Inferior parietal cortex (tissue), 1 donor: ENCODE data around the gene SDHAF2.
A peak's percentile ranks its signal among the peaks of the same experiment; 100 is the strongest.
"Not testable (repeated sequence)": the region's sequence is repeated elsewhere in the genome, so short reads cannot be mapped to it uniquely, and the experiment has no call there.

Source experiments
- DNase-seq: peaks from one replicate; pipeline ENCODE4 v3.0.0-alpha.2; 2016; ENCODE audit errors: extremely low spot score

SDHAF2 gene

DNA sequence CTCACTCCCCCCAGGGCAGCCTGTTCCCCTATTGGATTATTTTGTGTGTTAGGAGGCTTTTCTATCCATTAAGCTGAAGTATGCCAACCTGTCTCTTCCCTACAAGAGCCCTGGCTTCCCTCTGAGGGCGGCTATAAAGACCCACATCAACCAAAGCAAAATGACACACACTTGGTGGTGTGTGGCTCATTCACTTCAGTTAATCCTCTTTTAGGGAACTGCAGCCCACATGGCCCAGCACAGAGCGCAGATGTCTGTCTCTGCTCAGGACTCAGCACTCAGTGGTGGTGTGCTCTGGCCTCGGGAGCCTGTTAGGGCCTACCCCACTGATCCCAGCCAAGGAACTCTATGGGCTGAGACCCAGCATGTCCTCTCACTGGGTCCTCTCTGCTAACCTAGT, 46.4 kb downstream of the SDHAF2 start:
- DNase-seq = no peak

DNA sequence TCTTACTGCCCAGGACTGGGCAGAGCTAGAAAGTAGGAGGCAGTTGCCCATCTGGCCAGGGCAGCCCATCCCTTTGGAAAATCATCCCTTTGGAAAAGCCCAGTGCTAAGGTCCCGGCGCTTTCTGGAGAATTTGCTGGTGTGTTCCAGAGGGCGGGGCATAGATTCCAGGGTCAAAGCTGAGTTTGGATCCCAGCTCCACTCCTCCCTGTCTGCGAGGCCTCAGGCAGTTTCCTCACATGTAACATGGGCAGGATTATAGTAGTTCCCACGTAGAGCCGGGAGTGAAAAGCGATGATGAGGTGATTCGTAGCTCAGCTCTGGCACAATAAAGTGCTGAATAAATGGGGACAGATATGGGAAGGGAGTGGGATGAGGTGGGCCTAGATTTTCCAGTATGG, 47.2 kb downstream of the SDHAF2 start:
- DNase-seq = no peak

DNA sequence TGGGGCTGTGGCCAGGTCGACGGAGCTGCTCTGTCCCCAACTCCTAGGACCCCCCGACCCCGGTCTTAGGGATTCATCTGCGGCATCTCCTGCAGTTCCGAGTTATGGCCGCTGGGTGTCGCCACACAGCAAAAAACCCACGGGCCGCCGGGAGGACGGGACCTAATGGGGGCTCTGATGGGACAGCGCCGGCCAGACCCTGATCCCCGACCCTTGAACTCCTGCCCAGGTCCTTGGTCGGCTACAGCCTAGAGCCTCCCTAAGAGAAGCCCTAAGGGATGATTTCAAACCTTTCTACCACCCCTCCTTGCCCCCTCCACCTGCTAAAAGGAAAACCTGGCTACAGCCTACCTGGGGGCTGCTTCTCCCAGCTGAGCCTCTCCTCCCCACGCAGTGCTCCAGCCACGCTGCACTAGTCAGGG, 47.8 kb downstream of the SDHAF2 start:
- no peak for DNase-seq

DNA sequence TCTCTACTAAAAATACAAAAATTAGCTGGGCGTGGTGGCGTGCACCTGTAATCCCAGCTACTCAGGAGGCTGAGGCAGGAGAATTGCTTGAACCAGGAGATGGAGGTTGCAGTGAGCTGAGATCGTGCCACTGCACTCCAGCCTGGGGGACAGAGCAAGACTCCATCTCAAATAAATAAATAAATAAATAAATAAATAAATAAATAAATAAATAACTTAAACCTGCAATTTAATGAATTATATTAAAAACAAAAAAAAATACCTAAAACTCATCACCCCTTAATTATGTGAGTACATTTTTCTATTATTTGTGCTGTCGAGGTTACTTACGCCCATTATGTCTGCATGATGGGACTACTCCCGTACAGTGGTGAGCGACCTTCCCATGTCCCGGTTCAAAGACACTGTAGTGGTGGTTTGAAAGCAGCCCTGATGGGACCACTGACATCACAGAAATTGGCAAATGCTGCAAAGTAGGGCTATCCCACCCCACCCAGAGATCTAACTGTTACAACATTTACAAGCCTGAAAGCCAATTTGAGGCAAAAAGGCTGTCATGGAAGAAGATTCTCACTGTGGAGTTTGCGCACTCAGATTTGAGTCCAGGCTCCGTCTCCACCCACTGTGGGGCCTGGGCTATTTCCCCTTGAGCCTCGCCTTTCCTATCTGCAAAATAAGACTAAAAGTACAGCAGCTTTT, 49.6 kb downstream of the SDHAF2 start:
- not testable (repeated sequence) for DNase-seq

DNA sequence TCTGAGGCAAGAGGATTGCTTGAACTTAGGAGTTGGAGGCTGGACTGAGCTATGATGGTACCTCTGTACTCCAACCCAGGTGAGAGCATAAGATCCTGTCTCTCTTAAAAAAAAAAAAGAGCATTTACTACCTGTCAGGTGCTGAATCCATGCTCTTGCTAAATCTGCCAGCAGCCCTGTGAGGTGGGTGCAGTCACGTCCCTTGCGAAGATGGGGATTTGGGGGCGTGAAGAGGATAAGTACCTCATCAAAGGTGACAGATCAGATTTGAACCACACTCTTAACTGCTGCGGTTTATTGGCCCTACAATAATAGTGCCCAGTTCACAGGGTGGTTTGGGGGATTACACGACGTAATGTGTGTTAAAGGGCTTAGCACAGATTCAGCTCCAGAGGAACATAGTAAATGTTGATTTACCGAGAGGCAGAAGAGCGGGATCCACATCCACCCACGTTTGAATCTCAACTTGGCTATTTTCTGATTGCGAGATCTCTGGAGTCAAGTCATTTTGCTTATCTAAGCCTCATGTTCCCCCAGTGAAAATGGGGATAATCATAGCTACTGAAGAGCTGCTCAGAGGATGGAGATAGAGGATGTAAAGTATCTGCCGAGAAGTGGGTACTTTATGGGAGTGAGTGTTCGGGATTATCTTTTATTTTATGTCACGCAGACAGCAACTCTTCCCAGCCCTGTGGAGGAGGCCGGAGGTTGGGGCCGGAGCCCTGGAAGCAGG, 50.5 kb downstream of the SDHAF2 start:
- peak; percentile 40 for DNase-seq

DNA sequence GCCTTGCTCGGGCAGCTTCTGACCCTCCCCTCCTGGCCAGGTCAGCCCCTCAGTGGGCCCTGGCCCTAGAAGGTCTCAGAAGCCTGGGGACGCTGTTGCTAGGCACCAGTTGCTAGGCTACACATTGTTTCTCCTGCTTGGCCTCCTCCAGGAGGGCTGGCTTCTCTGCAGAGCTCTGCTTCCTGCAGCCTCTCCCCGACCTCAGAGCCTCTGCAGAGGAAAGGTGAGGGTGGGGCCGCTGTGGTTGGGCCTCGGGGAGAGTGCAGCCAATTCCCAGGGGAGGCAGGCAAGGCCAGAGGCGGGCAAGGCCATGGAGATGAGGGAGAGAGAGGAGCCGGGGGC, 51.0 kb downstream of the SDHAF2 start:
- DNase-seq = no peak

DNA sequence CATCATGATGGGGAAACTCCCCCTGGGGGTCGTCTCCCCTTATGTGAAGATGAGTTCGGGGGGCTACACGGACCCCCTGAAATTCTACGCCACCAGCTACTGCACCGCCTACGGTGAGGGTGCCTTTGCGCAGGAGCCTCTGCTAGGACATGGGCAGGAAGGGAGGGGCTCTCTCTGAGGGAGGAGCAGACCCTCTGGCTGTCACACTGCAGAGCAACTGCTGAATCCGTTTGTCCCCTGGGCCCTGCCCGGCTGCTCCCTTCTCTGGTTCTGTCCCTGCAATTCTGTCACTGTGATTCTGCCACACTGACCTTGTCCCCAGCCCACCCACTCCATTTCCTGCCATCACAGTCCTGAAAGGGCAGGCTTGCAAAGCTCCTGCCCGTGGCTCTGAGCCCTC, 51.9 kb downstream of the SDHAF2 start:
- DNase-seq = no peak

DNA sequence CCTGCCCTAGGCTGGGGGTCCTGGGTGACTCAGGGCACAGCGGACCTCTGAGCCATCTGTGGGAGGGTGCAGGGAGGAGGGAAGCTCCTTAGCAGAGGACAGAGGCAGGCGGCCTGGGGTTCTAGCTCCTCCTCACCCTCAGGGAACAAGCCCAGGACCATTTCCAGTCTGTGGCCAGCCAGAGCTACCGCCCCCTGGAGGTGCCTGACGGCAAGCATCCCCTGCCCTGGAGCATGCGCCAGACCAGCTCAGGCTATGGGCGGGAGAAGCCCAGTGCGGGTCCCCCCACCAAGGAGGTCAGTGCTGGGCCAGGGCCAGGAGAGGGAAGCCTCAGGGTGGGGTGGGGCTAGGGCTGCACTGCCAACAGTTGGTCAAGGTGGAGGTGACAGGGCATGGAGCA, 52.6 kb downstream of the SDHAF2 start:
- DNase-seq = no peak

DNA sequence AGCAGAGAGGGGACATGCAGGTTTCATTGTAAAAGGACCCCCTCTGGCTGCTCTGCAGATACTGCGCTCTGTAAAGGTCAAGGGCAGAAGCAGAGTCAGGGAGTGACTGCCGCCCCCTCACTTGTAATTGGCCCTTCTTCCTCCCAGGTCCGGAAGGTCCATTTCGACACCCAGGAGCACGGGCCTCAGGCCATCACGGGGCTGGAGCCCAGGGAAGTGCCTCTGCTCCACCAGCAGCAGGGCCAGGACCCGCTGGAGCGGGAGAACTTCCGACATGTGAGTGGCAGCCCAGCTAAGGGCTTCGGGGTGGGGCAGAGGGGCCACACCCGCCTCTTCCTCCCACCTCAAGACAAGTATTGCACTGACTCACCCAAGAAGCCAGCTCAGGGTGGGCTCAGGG, 54.6 kb downstream of the SDHAF2 start:
- no peak for DNase-seq

DNA sequence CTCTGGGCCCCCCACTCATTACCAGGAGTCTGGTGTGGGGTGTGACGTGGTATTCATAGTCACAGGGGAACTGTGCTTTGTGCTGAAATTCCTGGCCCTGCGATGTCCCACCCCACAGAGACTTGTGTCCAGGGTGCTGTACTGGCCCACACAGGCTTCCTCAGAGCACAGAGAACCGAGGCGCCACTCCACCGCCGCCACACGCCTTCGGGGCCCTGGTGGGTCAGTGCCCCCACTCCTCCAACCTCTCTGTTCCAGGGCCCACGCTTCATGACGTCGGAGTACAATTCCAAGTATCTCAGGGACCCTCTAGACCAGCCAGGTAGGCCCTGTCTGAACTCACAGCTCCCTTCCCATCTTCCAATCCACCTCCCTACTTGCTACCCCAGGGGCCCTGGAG, 55.2 kb downstream of the SDHAF2 start:
- DNase-seq = no peak

DNA sequence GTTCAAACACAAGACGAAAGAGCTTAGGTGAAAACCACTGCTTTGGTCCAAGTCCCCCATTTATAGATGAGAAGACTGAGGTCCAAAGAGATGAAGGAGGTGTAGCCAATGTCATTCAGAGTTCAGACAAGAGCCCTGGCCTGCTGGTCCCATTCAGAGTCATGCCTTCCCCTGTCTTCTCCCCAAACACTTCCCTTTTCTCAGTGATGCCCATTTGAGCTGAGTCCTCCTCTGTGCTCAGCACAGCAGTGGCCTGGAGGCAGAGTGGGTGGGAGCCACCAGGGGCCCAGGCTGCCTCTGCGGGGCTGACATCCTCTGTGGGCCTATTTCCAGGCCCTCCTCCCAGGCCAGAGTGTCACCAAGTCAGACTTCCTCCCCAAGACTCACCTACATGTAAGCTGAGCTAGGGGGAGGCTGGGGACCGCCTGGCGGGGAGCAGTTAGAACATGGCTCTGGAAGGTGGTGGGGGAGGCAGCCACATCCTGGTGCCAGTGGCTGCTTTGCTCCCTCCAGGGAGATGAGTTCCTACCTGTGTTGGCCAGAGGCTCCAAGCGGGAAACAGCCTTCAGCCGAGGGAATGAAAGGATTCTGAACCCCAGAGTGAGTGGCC, 56.2 kb downstream of the SDHAF2 start:
- no peak for DNase-seq

DNA sequence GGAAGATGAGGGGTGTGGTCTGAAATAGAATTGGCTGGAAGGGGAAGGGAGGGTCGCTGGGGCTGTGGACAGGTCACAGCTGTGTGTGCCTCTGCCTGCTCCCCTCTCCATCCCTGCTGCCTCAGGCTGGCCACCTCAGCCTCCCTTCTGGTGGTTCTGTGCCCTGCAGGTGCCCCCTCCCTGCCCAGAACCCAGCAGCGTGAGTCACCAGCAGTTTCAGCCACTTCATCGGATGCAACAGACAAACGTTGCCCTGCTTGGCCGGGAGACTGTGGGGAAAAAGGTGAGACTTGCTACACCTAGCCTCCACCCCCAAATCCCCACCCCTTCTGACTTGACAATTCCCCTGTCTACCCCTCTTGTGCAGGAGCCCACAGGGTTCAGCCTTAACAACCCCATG, 56.9 kb downstream of the SDHAF2 start:
- no peak for DNase-seq

DNA sequence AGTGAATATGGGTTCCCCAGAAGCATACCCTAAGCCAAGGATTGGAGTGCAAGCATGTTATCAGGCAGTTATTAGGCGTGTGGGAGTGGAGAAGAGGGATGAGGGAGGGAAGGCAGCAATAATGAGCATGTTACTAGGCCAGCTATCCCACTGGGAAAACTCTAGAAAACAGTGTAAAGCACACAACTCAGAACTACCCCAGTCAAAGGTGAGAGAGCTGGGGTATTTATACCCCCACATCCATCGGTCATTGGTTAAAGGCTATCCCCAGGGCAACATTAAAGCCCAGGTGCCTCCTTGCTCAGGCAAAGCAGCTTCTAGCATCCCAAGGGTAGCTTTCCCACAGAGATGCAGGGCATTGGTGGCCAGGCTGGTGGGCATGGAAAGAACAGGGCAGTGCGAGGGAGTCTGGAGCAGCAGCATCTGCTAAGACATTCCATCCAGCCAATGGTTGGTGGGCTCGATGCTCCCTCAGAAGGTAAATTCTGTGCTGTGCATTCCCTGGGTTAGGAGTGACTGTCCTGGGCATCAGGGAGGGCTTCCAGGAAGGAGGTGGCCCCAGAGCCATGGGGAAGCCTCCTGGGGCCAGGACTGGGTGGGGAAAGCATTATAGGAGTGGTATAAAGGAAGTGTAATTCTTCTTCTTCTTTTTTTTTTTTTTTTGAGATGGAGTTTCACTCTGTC, 57.6 kb downstream of the SDHAF2 start:
- DNase-seq = no peak

DNA sequence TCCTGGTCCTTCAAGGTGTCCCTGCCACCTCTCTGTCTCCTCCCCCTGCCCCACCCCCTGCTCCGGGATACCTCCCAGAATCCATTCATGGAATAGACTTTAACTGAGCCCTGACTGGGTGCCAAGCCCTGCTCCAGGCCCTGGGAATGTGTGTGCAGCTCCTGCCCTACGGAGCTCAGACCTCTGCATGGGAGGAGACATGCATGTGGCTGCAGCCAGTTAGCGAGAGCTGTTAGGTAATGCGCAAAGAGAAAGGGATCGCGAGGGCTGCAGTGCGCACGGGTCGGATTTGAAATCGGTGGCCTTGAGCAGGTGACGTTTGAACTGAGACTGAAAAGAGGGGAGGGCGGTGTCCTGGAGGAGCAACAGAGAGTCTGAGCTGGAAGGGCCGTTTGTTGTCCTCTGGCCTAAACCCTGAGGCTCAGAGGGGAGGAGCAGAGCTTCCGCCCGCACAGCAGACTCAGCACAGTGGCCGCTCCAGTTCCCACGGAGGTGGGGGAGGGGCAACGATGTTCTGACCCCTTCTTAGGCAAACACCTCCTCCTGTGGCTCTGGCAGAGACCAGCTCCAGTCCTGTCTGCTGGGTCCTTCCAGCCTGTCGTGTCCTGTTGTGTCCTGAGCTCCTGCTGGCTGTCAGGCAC, 58.8 kb downstream of the SDHAF2 start:
- no peak for DNase-seq

DNA sequence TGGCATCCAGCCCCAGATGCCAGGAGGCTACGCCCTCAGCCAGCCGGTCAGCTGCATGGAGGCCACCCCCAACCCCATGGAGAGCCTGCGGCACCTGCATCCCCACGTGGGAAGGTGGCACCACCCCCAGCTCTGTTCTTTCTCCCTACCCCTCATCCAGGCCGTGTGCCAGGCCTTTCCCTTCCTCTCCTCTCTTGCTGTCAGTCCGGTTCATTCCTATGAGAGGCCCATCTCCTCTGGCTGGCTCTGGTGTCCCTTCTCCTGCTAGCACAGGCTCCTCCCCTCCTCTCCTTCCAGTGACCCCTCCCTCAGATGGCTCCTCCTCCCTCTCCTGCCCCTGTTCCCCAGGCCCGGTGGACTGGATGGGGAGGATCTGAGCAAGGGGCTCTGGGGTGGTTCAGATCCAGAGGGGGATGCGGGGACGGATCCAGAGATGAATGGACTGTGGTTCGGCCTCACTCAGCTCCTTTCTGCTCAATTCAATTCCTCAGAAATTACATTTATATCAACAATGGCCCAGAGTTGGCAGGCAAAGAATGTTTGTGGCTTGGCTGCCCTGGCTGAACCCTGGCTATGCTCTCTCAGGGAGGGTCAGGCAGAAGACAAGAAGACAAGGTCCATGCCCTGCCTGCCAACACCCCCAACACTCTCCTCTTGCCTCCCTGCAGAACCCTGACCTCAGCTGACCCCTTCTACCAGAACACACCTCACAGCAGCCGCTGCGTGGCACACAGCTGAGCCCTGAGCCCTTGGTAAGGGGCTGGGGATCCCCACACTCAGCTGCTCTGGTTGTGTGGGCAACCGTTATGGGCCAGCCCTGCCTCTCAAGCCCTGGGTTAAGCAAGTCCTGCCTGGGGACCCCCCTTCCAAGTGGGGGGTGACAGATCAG, 60.2 kb downstream of the SDHAF2 start:
- DNase-seq = no peak

DNA sequence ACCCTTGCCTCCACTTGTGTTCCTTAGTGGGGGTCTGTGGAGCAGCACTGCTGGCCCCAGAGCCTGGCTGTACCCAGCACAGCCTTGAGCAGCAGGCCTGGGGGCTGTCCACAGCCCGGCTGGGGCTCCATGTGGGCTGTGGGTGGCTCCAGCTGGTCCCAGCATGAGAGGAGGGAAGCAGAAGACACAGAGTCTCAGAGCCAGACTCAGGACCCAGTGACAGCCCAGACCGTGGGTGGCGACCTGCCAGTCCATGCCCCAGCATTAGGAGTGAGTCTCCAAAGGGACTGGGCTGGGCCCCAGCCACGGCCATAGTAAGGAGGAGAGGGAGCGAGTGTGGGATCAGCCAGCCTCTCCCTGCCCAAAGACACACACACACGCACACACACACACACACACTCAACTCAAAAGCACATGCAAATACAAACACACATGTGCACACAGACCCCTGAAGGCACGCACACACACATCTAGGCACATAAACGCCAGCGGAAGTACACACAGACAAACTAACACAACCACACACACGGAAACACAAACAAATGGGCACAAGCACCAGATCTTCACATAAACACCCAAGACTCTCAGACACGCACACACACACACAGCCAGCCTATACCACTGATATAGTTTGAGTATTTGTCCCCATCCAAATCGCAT, 61.9 kb downstream of the SDHAF2 start:
- no peak for DNase-seq

DNA sequence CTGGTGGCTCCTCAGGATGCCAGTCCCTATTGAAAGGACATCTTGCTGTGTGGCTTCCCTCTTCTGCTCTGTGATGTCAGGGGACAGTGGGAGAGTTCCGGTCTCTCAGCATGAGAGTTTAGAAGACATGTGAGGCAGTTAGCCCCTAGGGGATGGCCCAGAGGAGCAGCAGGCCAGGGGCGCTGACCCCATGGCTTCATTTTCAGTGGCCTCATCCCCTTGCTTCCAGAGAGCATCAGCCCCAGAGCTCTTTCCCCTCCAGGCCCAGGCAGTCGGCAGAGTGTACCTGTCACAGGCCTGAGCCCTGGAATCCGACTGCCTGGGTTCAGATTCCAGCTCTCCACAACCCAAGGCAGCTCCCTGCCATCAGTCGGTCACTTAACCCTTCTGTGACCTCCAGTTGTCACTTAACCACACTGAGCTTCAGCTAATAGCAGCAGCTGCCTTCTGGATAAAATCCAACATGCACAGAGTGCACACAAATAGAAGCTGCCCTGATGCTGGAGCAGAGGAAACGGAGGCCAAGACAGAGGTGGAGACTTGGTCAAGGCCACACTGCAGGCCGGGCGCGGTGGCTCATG, 64.5 kb downstream of the SDHAF2 start:
- no peak for DNase-seq

DNA sequence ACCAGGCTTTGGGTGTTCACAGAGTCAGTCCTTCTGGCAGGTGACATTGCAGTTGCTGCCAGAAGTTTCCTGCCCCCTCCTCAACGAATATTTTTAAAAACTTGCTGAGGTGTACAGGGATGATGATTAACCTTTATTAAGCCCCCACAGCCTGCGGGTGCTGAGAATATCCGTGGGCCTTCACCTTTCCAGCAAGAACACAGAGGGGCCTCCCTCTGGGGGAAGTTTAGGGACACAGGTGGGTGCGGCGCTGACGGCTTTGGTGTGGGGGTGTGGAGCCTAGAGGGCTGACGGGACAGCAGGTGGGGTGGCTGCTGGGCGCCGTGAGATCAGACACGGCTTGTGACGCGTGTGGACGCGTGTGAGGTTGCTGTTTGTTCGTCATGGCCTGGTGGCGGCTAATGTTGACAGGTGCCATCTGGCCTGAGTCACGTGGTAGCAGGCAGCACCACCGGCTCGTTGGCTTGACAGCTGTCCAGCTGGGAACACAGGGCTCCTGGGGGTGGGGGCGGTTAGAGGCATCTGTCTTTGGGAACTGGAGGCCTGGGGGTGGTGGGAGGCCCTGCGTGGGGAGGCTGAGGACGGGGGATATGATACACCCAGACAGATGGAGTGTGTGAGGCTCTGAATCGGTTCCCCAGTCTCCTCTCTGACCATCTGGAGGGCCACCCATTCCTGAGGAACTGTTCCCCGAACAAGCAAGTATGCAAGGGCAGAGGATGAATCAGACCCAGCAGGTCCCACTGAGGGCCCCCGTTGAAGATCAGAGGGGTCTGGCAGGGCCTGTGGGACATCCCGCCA, 66.1 kb downstream of the SDHAF2 start:
- no peak for DNase-seq
